Astrocyte of the spinal cord (primary cell): Measurements from ENCODE around the gene THEM4.

Experiments used
- DNase-seq: peaks from one replicate; pipeline ENCODE4 v3.0.0; 2011; ENCODE audit warnings: low read depth, low spot score
- H3K4me3 ChIP-seq: 2 replicates; pipeline ENCODE4 v1.5.1; 2011; ENCODE audit warnings: low read depth, mild to moderate bottlenecking, low read length, moderate library complexity
- in situ Hi-C: cut with HindIII; loops from 2 replicates; pipeline ENCODE4 v1.10.0; 2017; ENCODE audit warnings: low sequenced_read_pairs
- TF ChIP-seq, protein P1 (sequence below): IDR thresholded peaks from 2 replicates; pipeline ENCODE4 v1.5.1; 2012; ENCODE audit warnings: low read depth, mild to moderate bottlenecking, low read length, inconsistent platforms

THEM4 gene

DNA sequence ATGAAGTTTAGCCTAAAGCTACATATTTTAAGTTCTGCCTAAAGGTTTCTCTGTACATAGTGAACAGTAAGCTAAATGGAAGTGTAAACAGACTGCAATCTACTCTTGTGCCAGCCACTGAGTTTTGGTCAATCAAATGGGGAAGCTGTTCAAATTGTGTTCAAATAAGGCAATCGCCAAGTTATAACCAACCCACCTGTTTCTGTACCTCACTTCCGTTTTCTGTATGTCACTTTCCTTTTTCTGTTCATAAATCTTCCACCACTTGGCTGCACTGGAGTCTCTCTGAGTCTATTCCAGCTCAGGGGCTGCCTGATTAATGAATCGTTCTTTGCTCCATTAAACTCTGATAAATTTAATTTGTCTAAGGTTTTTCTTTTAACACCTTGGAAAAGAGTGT, 10.8 kb upstream of the THEM4 start:
- in situ Hi-C loops, result loop anchor here (25.0 kb wide), 1 partner anchor 92 kb away; no protein-coding TSS in a partner anchor
- TF ChIP-seq, protein P1, sequence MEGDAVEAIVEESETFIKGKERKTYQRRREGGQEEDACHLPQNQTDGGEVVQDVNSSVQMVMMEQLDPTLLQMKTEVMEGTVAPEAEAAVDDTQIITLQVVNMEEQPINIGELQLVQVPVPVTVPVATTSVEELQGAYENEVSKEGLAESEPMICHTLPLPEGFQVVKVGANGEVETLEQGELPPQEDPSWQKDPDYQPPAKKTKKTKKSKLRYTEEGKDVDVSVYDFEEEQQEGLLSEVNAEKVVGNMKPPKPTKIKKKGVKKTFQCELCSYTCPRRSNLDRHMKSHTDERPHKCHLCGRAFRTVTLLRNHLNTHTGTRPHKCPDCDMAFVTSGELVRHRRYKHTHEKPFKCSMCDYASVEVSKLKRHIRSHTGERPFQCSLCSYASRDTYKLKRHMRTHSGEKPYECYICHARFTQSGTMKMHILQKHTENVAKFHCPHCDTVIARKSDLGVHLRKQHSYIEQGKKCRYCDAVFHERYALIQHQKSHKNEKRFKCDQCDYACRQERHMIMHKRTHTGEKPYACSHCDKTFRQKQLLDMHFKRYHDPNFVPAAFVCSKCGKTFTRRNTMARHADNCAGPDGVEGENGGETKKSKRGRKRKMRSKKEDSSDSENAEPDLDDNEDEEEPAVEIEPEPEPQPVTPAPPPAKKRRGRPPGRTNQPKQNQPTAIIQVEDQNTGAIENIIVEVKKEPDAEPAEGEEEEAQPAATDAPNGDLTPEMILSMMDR, result no peak
- no peak overlapping the region for H3K4me3 ChIP-seq
- no peak for DNase-seq

GRCh38 chr1:151918819-151919610, 9.7 kb upstream of the THEM4 start:
- no peak overlapping the region for H3K4me3 ChIP-seq
- DNase-seq, result no peak
- in situ Hi-C loops, result loop anchor here (25.0 kb wide), 1 partner anchor 93 kb away; no protein-coding TSS in a partner anchor
- TF ChIP-seq, protein P1, result no peak

- in situ Hi-C loops, result loop anchor here (25.0 kb wide), 1 partner anchor 94 kb away; no protein-coding TSS in a partner anchor
- DNase-seq, result no peak
- H3K4me3 ChIP-seq, result no peak overlapping the region
- TF ChIP-seq, protein P1, result no peak
Measured at GRCh38 chr1:151918156-151918555, 8.8 kb upstream of the THEM4 start.

DNA sequence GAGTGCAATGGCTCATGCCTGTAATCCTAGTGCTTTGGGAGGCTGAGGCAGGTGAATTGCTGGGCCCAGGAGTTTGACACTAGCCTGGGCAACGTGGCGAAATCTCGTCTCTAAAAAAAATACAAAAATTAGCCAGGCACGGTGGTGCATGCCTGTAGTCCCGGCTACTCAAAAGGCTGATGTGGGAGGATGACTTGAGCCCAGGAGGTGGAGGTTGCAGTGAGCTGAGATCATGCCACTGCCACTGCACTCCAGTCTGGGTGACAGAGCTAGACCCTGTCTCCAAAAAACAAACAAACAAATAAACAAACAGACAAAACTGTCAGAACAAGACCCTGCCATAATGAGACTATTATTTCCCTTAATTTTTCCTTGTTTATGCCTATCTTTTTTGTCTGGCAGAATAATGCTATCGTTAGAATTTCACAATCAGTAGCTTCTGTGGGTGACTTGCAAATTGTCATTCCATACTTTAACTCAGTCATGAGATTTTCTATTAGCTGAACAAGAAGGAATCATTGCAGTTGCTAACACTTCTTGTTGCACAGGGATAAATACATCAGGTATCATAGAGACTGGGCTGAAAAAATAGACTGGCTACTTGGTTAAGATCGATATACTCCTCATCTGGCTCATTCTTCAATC, 7.5 kb upstream of the THEM4 start:
- in situ Hi-C loops, result loop anchor here (25.0 kb wide), 1 partner anchor 95 kb away; no protein-coding TSS in a partner anchor
- TF ChIP-seq, protein P1, result no peak
- H3K4me3 ChIP-seq, result no peak overlapping the region
- no peak for DNase-seq

- H3K4me3 ChIP-seq, result no peak overlapping the region
- TF ChIP-seq, protein P1, result no peak
- DNase-seq, result no peak
- in situ Hi-C loops, result loop anchor here (25.0 kb wide), 1 partner anchor 97 kb away; no protein-coding TSS in a partner anchor
Measured at GRCh38 chr1:151915061-151915686, 5.9 kb upstream of the THEM4 start.

DNA sequence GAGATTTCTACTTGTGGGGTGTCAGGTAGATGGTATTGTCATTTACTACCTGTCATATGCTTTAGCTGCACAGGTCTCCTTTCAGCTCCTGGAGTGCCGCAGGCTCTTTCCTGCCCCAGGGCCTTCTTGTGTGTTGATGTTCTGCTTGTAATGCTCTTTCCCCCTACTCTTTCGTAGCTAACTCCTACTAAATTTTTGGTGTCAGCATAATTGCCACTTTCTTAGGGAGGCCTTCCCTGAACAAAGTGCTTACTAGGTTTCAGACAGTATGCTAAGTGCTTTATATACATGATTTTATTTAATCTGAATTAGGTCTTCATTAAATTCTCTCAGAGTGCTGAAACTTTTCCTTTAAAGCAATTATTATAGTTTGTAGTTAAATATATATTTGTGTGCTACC, 4.8 kb upstream of the THEM4 start:
- TF ChIP-seq, protein P1, result no peak
- H3K4me3 ChIP-seq, result no peak overlapping the region
- no peak for DNase-seq
- in situ Hi-C loops, result loop anchor here (25.0 kb wide), 1 partner anchor 98 kb away; no protein-coding TSS in a partner anchor
